COLO668 (cell line): ENCODE data around the gene NDUFB2.
"Not testable (repeated sequence)": the region's sequence is repeated elsewhere in the genome, so short reads cannot be mapped to it uniquely, and the experiment has no call there.

Experiments
- DNase-seq: peaks from one replicate; lab custom pipeline; 2025; ENCODE audit not compliant: unreplicated experiment; lab: John Stamatoyannopoulos, UW

NDUFB2 gene

GRCh38 chr7:140734096-140734495 lies 37.6 kb downstream of the NDUFB2 start:
- DNase-seq = no peak

GRCh38 chr7:140734729-140735128 lies 38.2 kb downstream of the NDUFB2 start:
- no peak for DNase-seq

- no peak for DNase-seq
These were observed 41.8 kb downstream of the NDUFB2 start for GRCh38 chr7:140738280-140738679.

GRCh38 chr7:140743255-140743654 lies 46.7 kb downstream of the NDUFB2 start:
- DNase-seq = not testable (repeated sequence)

GRCh38 chr7:140744005-140744404 lies 47.5 kb downstream of the NDUFB2 start:
- DNase-seq = no peak

- no peak for DNase-seq
These were observed 49.0 kb downstream of the NDUFB2 start for GRCh38 chr7:140745266-140746058.

GRCh38 chr7:140746751-140747150 lies 50.2 kb downstream of the NDUFB2 start:
- DNase-seq = no peak

- no peak for DNase-seq
These were observed 56.0 kb downstream of the NDUFB2 start for GRCh38 chr7:140752533-140752932.

- DNase-seq = no peak
These were observed 58.0 kb downstream of the NDUFB2 start for GRCh38 chr7:140754506-140754905.
